Measurements from ENCODE around the gene TMEM269. TPM values are rescaled to one million over a fixed set of nuclear protein-coding genes. Genes with fewer than 3 reads are reported as not detected.
"Not testable (repeated sequence)": the region's sequence is repeated elsewhere in the genome, so short reads cannot be mapped to it uniquely, and the experiment has no call there.

TMEM269 gene
- total RNA-seq, 3 donors from 2014 or later: under 0.01 to 0.59 (median 0.16) TPM

DNA sequence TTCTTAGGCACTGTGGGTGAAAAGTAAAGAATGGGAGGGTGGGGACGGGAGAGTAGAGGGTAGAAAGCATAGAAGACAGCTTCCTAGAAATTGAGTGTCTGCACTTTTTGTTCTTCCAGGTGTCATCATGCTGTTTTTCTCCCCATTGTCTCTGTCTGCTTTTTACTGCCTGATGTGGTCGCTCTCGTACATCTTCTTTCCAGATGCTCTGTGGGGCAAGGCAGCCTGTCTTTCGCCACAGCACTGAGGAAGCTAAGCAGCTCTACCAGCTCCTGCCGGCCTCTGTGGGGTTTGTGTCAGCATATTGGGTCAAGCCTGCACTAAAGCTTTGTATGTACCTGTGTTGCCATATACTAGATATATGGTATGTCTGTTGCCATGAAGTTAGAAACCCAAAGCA is 13.2 kb downstream of the TMEM269 start:
- Histone ChIP-seq H3K27me3 (no peaks in the 10 kb centered on the region), H3K9me3 (no peaks in the 10 kb centered on the region), H3K27ac (no peak overlapping the region), H3K36me3 (no peaks in the 10 kb centered on the region), H3K4me3 (no peak overlapping the region), H3K4me1 (no peaks in the 10 kb centered on the region)
- intact Hi-C loops (cut with DNase I; ENCODE audit: low total_unique reads): no loop called here
- no peak for DNase-seq (ENCODE audit: low spot score in 2 of 2)
- no peak for TF ChIP-seq CTCF (IDR thresholded peaks at IDR 0.05)
- no peak for TF ChIP-seq POLR2AphosphoS5 (IDR thresholded peaks at IDR 0.05)
- TF ChIP-seq POLR2A (IDR thresholded peaks at IDR 0.05): no peak

GRCh38 chr1:42801832-42802473 is 17.2 kb downstream of the TMEM269 start:
- Histone ChIP-seq H3K4me3 (no peak overlapping the region), H3K4me1 (no peaks in the 10 kb centered on the region), H3K27me3 (no peaks in the 10 kb centered on the region), H3K36me3 (no peaks in the 10 kb centered on the region), H3K9me3 (no peaks in the 10 kb centered on the region), H3K27ac (no peak overlapping the region)
- TF ChIP-seq POLR2AphosphoS5 (IDR thresholded peaks at IDR 0.05): no peak
- TF ChIP-seq CTCF (IDR thresholded peaks at IDR 0.05): no peak
- TF ChIP-seq POLR2A (IDR thresholded peaks at IDR 0.05): no peak
- DNase-seq (ENCODE audit: low spot score in 2 of 2): no peak
- intact Hi-C loops (cut with DNase I; ENCODE audit: low total_unique reads): no loop called here

DNA sequence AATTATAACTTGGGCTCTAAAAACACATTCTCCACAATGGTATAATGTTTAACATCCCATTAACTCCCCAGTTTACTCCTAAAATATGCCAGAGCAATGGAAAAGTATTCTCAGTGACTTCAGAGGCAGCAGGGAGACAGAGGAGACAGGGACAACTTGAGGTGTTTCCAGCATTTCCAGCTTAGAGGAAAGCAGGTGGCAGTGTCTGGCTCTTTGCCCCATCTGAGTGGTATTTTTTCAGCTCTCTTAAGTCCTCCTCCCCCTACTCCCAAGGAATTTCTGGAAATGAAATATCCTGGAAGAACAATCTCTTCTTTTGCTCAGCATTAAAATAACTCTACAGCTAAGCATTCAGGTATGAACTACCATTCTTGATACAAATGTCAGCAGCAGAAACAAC is 21.4 kb downstream of the TMEM269 start:
- H3K4me1 ChIP-seq: no peaks in the 10 kb centered on the region
- TF ChIP-seq POLR2AphosphoS5 (IDR thresholded peaks at IDR 0.05): no peak
- no peak for TF ChIP-seq CTCF (IDR thresholded peaks at IDR 0.05)
- TF ChIP-seq POLR2A (IDR thresholded peaks at IDR 0.05): no peak
- H3K4me3 ChIP-seq: no peak overlapping the region
- no peaks in the 10 kb centered on the region for H3K9me3 ChIP-seq
- no peaks in the 10 kb centered on the region for H3K36me3 ChIP-seq
- no peaks in the 10 kb centered on the region for H3K27me3 ChIP-seq
- H3K27ac ChIP-seq: no peak overlapping the region
- DNase-seq (ENCODE audit: low spot score in 2 of 2): no peak
- intact Hi-C loops (cut with DNase I; ENCODE audit: low total_unique reads): no loop called here

- H3K27ac ChIP-seq: no peak overlapping the region
- H3K27me3 ChIP-seq: no peaks in the 10 kb centered on the region
- intact Hi-C loops (cut with DNase I; ENCODE audit: low total_unique reads): no loop called here
- H3K36me3 ChIP-seq: no peaks in the 10 kb centered on the region
- H3K4me3 ChIP-seq: no peak overlapping the region
- no peaks in the 10 kb centered on the region for H3K9me3 ChIP-seq
- no peak for TF ChIP-seq POLR2AphosphoS5 (IDR thresholded peaks at IDR 0.05)
- no peak for TF ChIP-seq CTCF (IDR thresholded peaks at IDR 0.05)
- TF ChIP-seq POLR2A (IDR thresholded peaks at IDR 0.05): no peak
- no peak for DNase-seq (ENCODE audit: low spot score in 2 of 2)
- H3K4me1 ChIP-seq: no peaks in the 10 kb centered on the region
These were observed 21.8 kb downstream of the TMEM269 start for GRCh38 chr1:42806593-42806992.

- no peak for TF ChIP-seq POLR2AphosphoS5 (IDR thresholded peaks at IDR 0.05)
- no peak for TF ChIP-seq CTCF (IDR thresholded peaks at IDR 0.05)
- TF ChIP-seq POLR2A (IDR thresholded peaks at IDR 0.05): no peak
- Histone ChIP-seq H3K4me3 (no peak overlapping the region), H3K9me3 (no peaks in the 10 kb centered on the region), H3K4me1 (no peaks in the 10 kb centered on the region), H3K27ac (no peak overlapping the region), H3K36me3 (no peaks in the 10 kb centered on the region), H3K27me3 (no peaks in the 10 kb centered on the region)
- intact Hi-C loops (cut with DNase I; ENCODE audit: low total_unique reads): no loop called here
- no peak for DNase-seq (ENCODE audit: low spot score in 2 of 2)
These were observed 22.4 kb downstream of the TMEM269 start for GRCh38 chr1:42807056-42807668.

DNA sequence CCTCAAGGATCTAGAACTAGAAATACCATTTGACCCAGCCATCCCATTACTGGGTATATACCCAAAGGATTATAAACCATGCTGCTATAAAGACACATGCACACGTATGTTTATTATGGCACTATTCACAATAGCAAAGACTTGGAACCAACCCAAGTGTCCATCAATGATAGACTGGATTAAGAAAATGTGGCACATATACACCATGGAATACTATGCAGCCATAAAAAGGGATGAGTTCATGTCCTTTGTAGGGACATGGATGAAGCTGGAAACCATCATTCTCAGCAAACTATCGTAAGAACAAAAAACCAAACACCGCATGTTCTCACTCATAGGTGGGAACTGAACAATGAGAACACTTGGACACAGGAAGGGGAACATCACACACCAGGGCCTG is 30.0 kb downstream of the TMEM269 start:
- intact Hi-C loops (cut with DNase I; ENCODE audit: low total_unique reads); H3K9me3 ChIP-seq; H3K36me3 ChIP-seq; H3K4me1 ChIP-seq; H3K27me3 ChIP-seq; H3K4me3 ChIP-seq; DNase-seq (ENCODE audit: low spot score in 2 of 2); H3K27ac ChIP-seq: not testable (repeated sequence)

Data from breast epithelium (tissue), 4 donors.